ENCODE data around the gene ATP5MG. TPM values are rescaled to one million over a fixed set of nuclear protein-coding genes. Genes with fewer than 3 reads are reported as not detected.
A peak's percentile ranks its signal among the peaks of the same experiment; 100 is the strongest.

ATP5MG gene
- total and polyA plus RNA-seq, 10 of the 15 experiments (the other 5 are each of a cell fraction or from before 2014, with no cell fraction given), result 211 to 2,276 (median 633) TPM

DNA sequence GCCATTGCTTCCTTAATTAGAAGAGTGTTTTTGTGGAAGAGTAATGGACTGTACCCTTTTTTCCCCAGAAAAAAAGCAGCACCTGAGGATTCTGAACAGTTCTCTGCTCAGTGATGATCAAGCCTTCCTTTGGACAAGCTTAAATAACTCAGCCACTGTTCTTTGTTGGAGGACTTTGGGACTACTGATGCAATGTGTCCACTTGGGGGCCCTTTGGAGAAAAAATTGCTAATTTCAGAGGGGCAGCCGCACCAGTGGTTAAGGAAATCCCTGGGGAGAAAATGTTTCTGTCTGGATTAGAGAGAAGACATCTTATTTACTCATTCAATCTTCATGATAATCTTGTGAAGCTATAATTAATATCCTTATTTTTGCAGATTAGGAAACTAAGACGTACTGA, 29.6 kb downstream of the ATP5MG start (continued):
- TF ChIP-seq, protein P1, sequence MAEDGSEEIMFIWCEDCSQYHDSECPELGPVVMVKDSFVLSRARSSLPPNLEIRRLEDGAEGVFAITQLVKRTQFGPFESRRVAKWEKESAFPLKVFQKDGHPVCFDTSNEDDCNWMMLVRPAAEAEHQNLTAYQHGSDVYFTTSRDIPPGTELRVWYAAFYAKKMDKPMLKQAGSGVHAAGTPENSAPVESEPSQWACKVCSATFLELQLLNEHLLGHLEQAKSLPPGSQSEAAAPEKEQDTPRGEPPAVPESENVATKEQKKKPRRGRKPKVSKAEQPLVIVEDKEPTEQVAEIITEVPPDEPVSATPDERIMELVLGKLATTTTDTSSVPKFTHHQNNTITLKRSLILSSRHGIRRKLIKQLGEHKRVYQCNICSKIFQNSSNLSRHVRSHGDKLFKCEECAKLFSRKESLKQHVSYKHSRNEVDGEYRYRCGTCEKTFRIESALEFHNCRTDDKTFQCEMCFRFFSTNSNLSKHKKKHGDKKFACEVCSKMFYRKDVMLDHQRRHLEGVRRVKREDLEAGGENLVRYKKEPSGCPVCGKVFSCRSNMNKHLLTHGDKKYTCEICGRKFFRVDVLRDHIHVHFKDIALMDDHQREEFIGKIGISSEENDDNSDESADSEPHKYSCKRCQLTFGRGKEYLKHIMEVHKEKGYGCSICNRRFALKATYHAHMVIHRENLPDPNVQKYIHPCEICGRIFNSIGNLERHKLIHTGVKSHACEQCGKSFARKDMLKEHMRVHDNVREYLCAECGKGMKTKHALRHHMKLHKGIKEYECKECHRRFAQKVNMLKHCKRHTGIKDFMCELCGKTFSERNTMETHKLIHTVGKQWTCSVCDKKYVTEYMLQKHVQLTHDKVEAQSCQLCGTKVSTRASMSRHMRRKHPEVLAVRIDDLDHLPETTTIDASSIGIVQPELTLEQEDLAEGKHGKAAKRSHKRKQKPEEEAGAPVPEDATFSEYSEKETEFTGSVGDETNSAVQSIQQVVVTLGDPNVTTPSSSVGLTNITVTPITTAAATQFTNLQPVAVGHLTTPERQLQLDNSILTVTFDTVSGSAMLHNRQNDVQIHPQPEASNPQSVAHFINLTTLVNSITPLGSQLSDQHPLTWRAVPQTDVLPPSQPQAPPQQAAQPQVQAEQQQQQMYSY (CRISPR knock-in tag; IDR thresholded peaks at IDR 0.05), result no peak
- TF ChIP-seq, protein P2, sequence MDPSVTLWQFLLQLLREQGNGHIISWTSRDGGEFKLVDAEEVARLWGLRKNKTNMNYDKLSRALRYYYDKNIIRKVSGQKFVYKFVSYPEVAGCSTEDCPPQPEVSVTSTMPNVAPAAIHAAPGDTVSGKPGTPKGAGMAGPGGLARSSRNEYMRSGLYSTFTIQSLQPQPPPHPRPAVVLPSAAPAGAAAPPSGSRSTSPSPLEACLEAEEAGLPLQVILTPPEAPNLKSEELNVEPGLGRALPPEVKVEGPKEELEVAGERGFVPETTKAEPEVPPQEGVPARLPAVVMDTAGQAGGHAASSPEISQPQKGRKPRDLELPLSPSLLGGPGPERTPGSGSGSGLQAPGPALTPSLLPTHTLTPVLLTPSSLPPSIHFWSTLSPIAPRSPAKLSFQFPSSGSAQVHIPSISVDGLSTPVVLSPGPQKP (IDR thresholded peaks at IDR 0.05; ENCODE audit: low read depth, low read length), result no peak
- TF ChIP-seq IKZF1 (conservative IDR thresholded peaks at IDR 0.05) (no peak), SMAD1 (IDR thresholded peaks at IDR 0.05; ENCODE audit: low read depth, partially characterized antibody) (no peak), ZNF207 (IDR thresholded peaks at IDR 0.05; ENCODE audit: borderline replicate concordance) (no peak)

DNA sequence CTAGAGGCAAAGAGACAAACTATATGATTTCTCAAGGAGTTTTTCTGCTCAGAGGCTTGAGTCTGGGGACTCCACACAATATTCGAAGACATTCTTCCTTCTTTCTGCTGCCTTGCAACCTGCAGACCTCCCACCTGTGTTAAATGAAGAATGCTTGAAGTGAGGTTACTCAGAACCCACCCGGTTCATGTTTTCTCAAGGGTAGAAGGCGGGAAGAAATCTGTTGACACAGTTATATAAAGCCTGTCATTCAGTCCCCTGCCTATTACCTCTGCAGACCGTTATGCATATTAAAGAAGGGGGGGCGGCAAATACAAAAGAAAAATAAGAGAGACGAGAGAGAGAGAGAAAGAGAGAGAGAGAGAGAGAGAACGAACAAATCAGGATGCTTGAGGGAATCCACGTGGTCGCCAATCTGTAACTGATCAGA, 32.7 kb downstream of the ATP5MG start:
- Histone ChIP-seq H4K20me1 (ENCODE audit: control insufficient read depth, insufficient read depth) (no peaks in the 10 kb centered on the region; the same call in 1 of the 2 replicates), H3K4me3 (peak overlapping the region; percentile 78), H3K27ac (ENCODE audit: control insufficient read depth, insufficient read depth) (no peak overlapping the region), H3K79me2 (ENCODE audit: control insufficient read depth, insufficient read depth, low read length) (peaks cover 28% of the 10 kb centered on the region), H3K9me3 (replicated peaks; ENCODE audit: control insufficient read depth, insufficient read depth, low read length) (no peaks in the 10 kb centered on the region), H3K27me3 (replicated peaks in 1 of 2; ENCODE audit: control insufficient read depth in 2 of 2, insufficient read depth in 2 of 2, low read length in 1 of 2) (no peaks in the 10 kb centered on the region), H3K9ac (ENCODE audit: control insufficient read depth, insufficient read depth, low read length) (no peak overlapping the region), H2AFZ (ENCODE audit: control insufficient read depth, low read depth, low read length) (peak overlapping the region; percentile 93), H3K4me2 (ENCODE audit: control insufficient read depth, insufficient read depth) (peak overlapping the region; percentile 96), H3K36me3 (ENCODE audit: control insufficient read depth in 2 of 2, insufficient read depth in 2 of 2, low read length in 1 of 2) (no peaks in the 10 kb centered on the region), H3K4me1 (ENCODE audit: control insufficient read depth, insufficient read depth, low read length) (no peaks in the 10 kb centered on the region; the same call in 1 of the 2 replicates)
- 6% methylated on average over 9 of the region's 9 CpGs for WGBS (ENCODE audit: insufficient coverage, insufficient replicate concordance, low lambda C conversion rate, missing lambda C conversion rate)
- FAIRE-seq (peak; percentile 18), DNase-seq (ENCODE audit: low read depth, low spot score) (no peak), ATAC-seq (no peak)
- POLR2A ChIA-PET, result no interaction called here
- BruUV-seq (replicated peaks), result no TSS peak
- intact Hi-C loops (cut with micrococcal nuclease; ENCODE audit: unreplicated experiment) (loop anchor here (2.0 to 10.0 kb wide), 3 partner anchors 33 to 619 kb away; partner anchors contain the start of gene ATP5MG), in situ Hi-C loops (cut with MboI) (no loop called here)
- TF ChIP-seq, protein P3, sequence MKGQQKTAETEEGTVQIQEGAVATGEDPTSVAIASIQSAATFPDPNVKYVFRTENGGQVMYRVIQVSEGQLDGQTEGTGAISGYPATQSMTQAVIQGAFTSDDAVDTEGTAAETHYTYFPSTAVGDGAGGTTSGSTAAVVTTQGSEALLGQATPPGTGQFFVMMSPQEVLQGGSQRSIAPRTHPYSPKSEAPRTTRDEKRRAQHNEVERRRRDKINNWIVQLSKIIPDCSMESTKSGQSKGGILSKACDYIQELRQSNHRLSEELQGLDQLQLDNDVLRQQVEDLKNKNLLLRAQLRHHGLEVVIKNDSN (IDR thresholded peaks at IDR 0.05; ENCODE audit: borderline replicate concordance, extremely low read length, insufficient read depth, low read depth, low read length), result peak; percentile 6
- TF ChIP-seq NFYB (IDR thresholded peaks at IDR 0.05; ENCODE audit: insufficient read depth, low read depth, low read length) (0 out of 2 replicates have a peak, but pooled peaks have one; percentile 46), MTA3 (IDR thresholded peaks at IDR 0.05; ENCODE audit: borderline replicate concordance, low read length) (no peak), RAD51 (IDR thresholded peaks at IDR 0.05) (peak; percentile 29; the same call in 1 of the 2 replicates), RAD21 (IDR thresholded peaks at IDR 0.05; ENCODE audit: insufficient read depth, low read depth, low read length) (no peak), NFXL1 (IDR thresholded peaks at IDR 0.05; ENCODE audit: borderline replicate concordance) (no peak)
- TF ChIP-seq, protein P4, sequence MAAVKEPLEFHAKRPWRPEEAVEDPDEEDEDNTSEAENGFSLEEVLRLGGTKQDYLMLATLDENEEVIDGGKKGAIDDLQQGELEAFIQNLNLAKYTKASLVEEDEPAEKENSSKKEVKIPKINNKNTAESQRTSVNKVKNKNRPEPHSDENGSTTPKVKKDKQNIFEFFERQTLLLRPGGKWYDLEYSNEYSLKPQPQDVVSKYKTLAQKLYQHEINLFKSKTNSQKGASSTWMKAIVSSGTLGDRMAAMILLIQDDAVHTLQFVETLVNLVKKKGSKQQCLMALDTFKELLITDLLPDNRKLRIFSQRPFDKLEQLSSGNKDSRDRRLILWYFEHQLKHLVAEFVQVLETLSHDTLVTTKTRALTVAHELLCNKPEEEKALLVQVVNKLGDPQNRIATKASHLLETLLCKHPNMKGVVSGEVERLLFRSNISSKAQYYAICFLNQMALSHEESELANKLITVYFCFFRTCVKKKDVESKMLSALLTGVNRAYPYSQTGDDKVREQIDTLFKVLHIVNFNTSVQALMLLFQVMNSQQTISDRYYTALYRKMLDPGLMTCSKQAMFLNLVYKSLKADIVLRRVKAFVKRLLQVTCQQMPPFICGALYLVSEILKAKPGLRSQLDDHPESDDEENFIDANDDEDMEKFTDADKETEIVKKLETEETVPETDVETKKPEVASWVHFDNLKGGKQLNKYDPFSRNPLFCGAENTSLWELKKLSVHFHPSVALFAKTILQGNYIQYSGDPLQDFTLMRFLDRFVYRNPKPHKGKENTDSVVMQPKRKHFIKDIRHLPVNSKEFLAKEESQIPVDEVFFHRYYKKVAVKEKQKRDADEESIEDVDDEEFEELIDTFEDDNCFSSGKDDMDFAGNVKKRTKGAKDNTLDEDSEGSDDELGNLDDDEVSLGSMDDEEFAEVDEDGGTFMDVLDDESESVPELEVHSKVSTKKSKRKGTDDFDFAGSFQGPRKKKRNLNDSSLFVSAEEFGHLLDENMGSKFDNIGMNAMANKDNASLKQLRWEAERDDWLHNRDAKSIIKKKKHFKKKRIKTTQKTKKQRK (IDR thresholded peaks at IDR 0.05; ENCODE audit: low read depth, low read length), result no peak
- CTCF ChIA-PET, result interaction anchor here (1.2 to 2.4 kb wide), 3 partner anchors 32 to 59 kb away, joined by 4 to 12 read pairs (median 4); no protein-coding TSS in a partner anchor
- SMC1A ChIA-PET (ENCODE audit: uncharacterized antibody, unreplicated experiment), result interaction anchor here (0.7 to 1.8 kb wide), 4 partner anchors 14 to 52 kb away, joined by 3 to 8 read pairs (median 4); no protein-coding TSS in a partner anchor
- RAD21 ChIA-PET (ENCODE audit: unreplicated experiment), result interaction anchor here (1.0 to 3.0 kb wide), 3 partner anchors 32 to 54 kb away, joined by 3 to 12 read pairs (median 11); no protein-coding TSS in a partner anchor

Measured in GM12878 (cell line).